Panc1 (cell line): ENCODE results near the gene NDRG4.

Experiments
- POLR2AphosphoS5 ChIP-seq: IDR thresholded peaks from 2 replicates; pipeline ENCODE4 v1.6.1; 2012; ENCODE audit warnings: mild to moderate bottlenecking, low read depth, low read length, moderate library complexity
- SIN3A ChIP-seq: IDR thresholded peaks from 2 replicates; pipeline ENCODE4 v1.6.1; 2012; ENCODE audit warnings: low read depth, mild to moderate bottlenecking, low read length, moderate library complexity, borderline replicate concordance; ENCODE audit not compliant: insufficient read depth
- TF ChIP-seq, protein P1 (sequence below): fragments of 450-650 bp; IDR thresholded peaks from 2 replicates; pipeline ENCODE4 v1.5.1; 2017; ENCODE audit warnings: mild to moderate bottlenecking
- TF ChIP-seq, protein P2 (sequence below), 2 experiments: IDR thresholded peaks; 2 replicates each; pipeline ENCODE4 v1.6.1; 2011 to 2012; ENCODE audit warnings: low read depth in 2 of 2, control low read depth in 1 of 2, low read length in 1 of 2, mild to moderate bottlenecking in 1 of 2, moderate library complexity in 1 of 2; ENCODE audit not compliant: insufficient read depth in 1 of 2

DNA sequence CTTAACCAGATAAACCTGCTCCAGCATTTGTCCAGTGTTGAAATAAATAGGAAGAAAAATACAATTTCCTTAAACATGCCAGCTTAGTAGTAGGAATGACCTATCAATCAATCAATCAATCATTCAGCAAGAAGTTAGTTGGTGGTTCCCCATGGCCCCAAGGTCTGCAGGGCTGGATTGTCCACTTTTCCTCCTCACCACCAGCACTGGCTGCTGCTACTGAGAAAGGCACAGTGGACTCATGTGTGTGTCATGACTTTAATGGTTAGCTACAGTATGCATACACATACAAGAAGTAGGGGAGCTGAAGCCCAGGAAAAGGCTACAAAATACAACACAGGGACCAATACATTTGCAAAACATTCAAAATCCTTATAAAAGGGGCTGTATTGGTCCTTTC is 19.8 kb downstream of the NDRG4 start:
- TF ChIP-seq, protein P1, sequence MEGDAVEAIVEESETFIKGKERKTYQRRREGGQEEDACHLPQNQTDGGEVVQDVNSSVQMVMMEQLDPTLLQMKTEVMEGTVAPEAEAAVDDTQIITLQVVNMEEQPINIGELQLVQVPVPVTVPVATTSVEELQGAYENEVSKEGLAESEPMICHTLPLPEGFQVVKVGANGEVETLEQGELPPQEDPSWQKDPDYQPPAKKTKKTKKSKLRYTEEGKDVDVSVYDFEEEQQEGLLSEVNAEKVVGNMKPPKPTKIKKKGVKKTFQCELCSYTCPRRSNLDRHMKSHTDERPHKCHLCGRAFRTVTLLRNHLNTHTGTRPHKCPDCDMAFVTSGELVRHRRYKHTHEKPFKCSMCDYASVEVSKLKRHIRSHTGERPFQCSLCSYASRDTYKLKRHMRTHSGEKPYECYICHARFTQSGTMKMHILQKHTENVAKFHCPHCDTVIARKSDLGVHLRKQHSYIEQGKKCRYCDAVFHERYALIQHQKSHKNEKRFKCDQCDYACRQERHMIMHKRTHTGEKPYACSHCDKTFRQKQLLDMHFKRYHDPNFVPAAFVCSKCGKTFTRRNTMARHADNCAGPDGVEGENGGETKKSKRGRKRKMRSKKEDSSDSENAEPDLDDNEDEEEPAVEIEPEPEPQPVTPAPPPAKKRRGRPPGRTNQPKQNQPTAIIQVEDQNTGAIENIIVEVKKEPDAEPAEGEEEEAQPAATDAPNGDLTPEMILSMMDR: no peak
- TF ChIP-seq POLR2AphosphoS5: no peak
- TF ChIP-seq SIN3A: no peak
- TF ChIP-seq, protein P2, sequence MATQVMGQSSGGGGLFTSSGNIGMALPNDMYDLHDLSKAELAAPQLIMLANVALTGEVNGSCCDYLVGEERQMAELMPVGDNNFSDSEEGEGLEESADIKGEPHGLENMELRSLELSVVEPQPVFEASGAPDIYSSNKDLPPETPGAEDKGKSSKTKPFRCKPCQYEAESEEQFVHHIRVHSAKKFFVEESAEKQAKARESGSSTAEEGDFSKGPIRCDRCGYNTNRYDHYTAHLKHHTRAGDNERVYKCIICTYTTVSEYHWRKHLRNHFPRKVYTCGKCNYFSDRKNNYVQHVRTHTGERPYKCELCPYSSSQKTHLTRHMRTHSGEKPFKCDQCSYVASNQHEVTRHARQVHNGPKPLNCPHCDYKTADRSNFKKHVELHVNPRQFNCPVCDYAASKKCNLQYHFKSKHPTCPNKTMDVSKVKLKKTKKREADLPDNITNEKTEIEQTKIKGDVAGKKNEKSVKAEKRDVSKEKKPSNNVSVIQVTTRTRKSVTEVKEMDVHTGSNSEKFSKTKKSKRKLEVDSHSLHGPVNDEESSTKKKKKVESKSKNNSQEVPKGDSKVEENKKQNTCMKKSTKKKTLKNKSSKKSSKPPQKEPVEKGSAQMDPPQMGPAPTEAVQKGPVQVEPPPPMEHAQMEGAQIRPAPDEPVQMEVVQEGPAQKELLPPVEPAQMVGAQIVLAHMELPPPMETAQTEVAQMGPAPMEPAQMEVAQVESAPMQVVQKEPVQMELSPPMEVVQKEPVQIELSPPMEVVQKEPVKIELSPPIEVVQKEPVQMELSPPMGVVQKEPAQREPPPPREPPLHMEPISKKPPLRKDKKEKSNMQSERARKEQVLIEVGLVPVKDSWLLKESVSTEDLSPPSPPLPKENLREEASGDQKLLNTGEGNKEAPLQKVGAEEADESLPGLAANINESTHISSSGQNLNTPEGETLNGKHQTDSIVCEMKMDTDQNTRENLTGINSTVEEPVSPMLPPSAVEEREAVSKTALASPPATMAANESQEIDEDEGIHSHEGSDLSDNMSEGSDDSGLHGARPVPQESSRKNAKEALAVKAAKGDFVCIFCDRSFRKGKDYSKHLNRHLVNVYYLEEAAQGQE (IDR thresholded peaks at IDR 0.05; ENCODE audit: insufficient read depth in 1 of 2, low read depth in 2 of 2, low read length in 1 of 2): no peak
